HepG2 (cell line): ENCODE measurements around the gene NMT2. TPM values are rescaled to one million over a fixed set of nuclear protein-coding genes. Genes with fewer than 3 reads are reported as not detected.

Experiments used
- ASH2L ChIP-seq: fragments of 300-600, 200-600 bp; sonication (generic); IDR thresholded peaks from 2 replicates; pipeline ENCODE4 v1.7.0; 2017; ENCODE audit warnings: low read depth, mild to moderate bottlenecking, moderate library complexity, mixed read lengths, low read length; ENCODE audit not compliant: insufficient read length
- ATF7 ChIP-seq, 2 experiments: fragments of 450-650 bp in 1 of 2; sonication (generic) in 1 of 2; formaldehyde crosslinking in 1 of 2; IDR thresholded peaks; 2 replicates each; pipeline versions ENCODE4 v1.4.0 to v1.6.1; 2016 to 2020; ENCODE audit warnings: antibody characterized with exemption in 1 of 2, mild to moderate bottlenecking in 1 of 2, missing genetic modification reagents in 1 of 2
- HNRNPLL ChIP-seq: fragments of 200-400 bp; formaldehyde crosslinking; IDR thresholded peaks from 2 replicates; pipeline ENCODE4 v1.6.1; 2017; ENCODE audit warnings: mild to moderate bottlenecking, low read depth, low read length; ENCODE audit not compliant: poor library complexity, severe bottlenecking
- HOXA5 ChIP-seq: sonication (generic); formaldehyde crosslinking; IDR thresholded peaks from 2 replicates; pipeline ENCODE4 v1.4.0; 2020; ENCODE audit warnings: missing genetic modification reagents
- KLF9 ChIP-seq: IDR thresholded peaks from 2 replicates; pipeline ENCODE4 v1.6.1; 2016; ENCODE audit warnings: low read depth
- RNF219 ChIP-seq: sonication (generic); formaldehyde crosslinking; IDR thresholded peaks from 2 replicates; pipeline ENCODE4 v1.5.0; 2020; ENCODE audit warnings: mild to moderate bottlenecking, missing genetic modification reagents
- SAFB2 ChIP-seq: sonication (generic); formaldehyde crosslinking; IDR thresholded peaks from 2 replicates; pipeline ENCODE4 v1.5.1; 2020; ENCODE audit warnings: missing genetic modification reagents, low read depth, mild to moderate bottlenecking, borderline replicate concordance
- SNAPC4 ChIP-seq: sonication (generic); formaldehyde crosslinking; IDR thresholded peaks from 2 replicates; pipeline ENCODE4 v1.4.0; 2020; ENCODE audit warnings: mild to moderate bottlenecking, missing genetic modification reagents
- SPEN ChIP-seq: sonication (generic); formaldehyde crosslinking; IDR thresholded peaks from 2 replicates; pipeline ENCODE4 v1.5.1; 2020; ENCODE audit warnings: low read depth, mild to moderate bottlenecking, missing genetic modification reagents
- STAG1 ChIP-seq: sonication (generic); formaldehyde crosslinking; IDR thresholded peaks from 2 replicates; pipeline ENCODE4 v1.4.0; 2020; ENCODE audit warnings: missing genetic modification reagents
- THYN1 ChIP-seq: sonication (generic); formaldehyde crosslinking; IDR thresholded peaks from 2 replicates; pipeline ENCODE4 v1.8.1; 2023; ENCODE audit warnings: low read depth, mild to moderate bottlenecking, moderate library complexity, missing genetic modification reagents, borderline replicate concordance
- TP53 ChIP-seq: sonication (generic); formaldehyde crosslinking; conservative IDR thresholded peaks from 2 replicates; pipeline ENCODE4 v1.4.0; 2020; ENCODE audit warnings: missing genetic modification reagents
- U2AF1 ChIP-seq: fragments of 200-400 bp; formaldehyde crosslinking; optimal IDR thresholded peaks from 2 replicates; pipeline ENCODE3; 2017; ENCODE audit warnings: mild to moderate bottlenecking, low read depth, low read length
- ZFP36 ChIP-seq: fragments of 150-350 bp; IDR thresholded peaks from 2 replicates; pipeline ENCODE4 v1.6.1; 2018; ENCODE audit warnings: borderline replicate concordance, low read length, low read depth; ENCODE audit not compliant: partially characterized antibody
- ZNF251 ChIP-seq: sonication (generic); formaldehyde crosslinking; IDR thresholded peaks from 2 replicates; pipeline ENCODE4 v1.9.0; 2021; ENCODE audit warnings: mild to moderate bottlenecking, missing genetic modification reagents
- ZNF263 ChIP-seq: sonication (generic); formaldehyde crosslinking; IDR thresholded peaks from 2 replicates; pipeline ENCODE4 v1.4.0; 2020; ENCODE audit warnings: missing genetic modification reagents
- ZNF616 ChIP-seq: sonication (generic); formaldehyde crosslinking; IDR thresholded peaks from 2 replicates; pipeline ENCODE4 v1.5.0; 2020; ENCODE audit warnings: low read depth, mild to moderate bottlenecking, missing genetic modification reagents
- ZNF766 ChIP-seq: sonication (generic); formaldehyde crosslinking; IDR thresholded peaks from 2 replicates; pipeline ENCODE4 v1.5.0; 2020; ENCODE audit warnings: missing genetic modification reagents, borderline replicate concordance
- ZNF772 ChIP-seq: sonication (generic); formaldehyde crosslinking; IDR thresholded peaks from 2 replicates; pipeline ENCODE4 v1.5.0; 2020; ENCODE audit warnings: mild to moderate bottlenecking, missing genetic modification reagents
- ZNF773 ChIP-seq: sonication (generic); formaldehyde crosslinking; IDR thresholded peaks from 2 replicates; pipeline ENCODE4 v1.4.0; 2020; ENCODE audit warnings: missing genetic modification reagents, borderline replicate concordance
- ZNF790 ChIP-seq: sonication (generic); formaldehyde crosslinking; IDR thresholded peaks from 2 replicates; pipeline ENCODE4 v1.8.0; 2022; ENCODE audit warnings: missing genetic modification reagents, mild to moderate bottlenecking, borderline replicate concordance
- ZSCAN25 ChIP-seq: sonication (generic); formaldehyde crosslinking; IDR thresholded peaks from 2 replicates; pipeline ENCODE4 v1.8.0; 2022; ENCODE audit warnings: mild to moderate bottlenecking, missing genetic modification reagents
- polyA plus RNA-seq, 8 experiments: library from polyadenylated mRNA; depleted of rRNA in 3 of 8; stranded (reverse) in 7 of 8; unstranded in 1 of 8; fragments of >200 nt; fragmentation: Illumina TruSeq in 4 of 8; extraction: Trizol in 4 of 8; gene quantifications; 2 replicates each; pipeline versions ENCODE4 v1.2.1 to v1.2.3, GENCODE V29; 2011 to 2016; ENCODE audit warnings: low read depth in 4 of 8, missing spikeins in 1 of 8, mixed read lengths in 1 of 8; ENCODE audit not compliant: insufficient read depth in 1 of 8
- total RNA-seq, 5 experiments: library from RNA; depleted of rRNA; stranded (reverse); fragments of >200 nt; fragmentation: Illumina TruSeq; extraction: Trizol; gene quantifications; 2 replicates each; pipeline ENCODE4 v1.2.3, GENCODE V29; 2016; ENCODE audit warnings: low read depth in 1 of 5

Gene NMT2
- total and polyA plus RNA-seq, 2 of the 13 experiments (the other 11 are each of a cell fraction or from before 2014, with no cell fraction given): 10.1 to 23.8 TPM

- no peak for TF ChIP-seq SNAPC4 (CRISPR knock-in tag)
- TF ChIP-seq ZNF616 (CRISPR knock-in tag): peak; percentile 32; the same call in 1 of the 2 replicates
- TF ChIP-seq ZNF263: 0 out of 2 replicates have a peak, but pooled peaks have one; percentile 46
- peak; percentile 93 for TF ChIP-seq ASH2L
- no peak for TF ChIP-seq ATF7 (IDR thresholded peaks at IDR 0.05)
- TF ChIP-seq ATF7 (CRISPR knock-in tag; IDR thresholded peaks at IDR 0.05): peak; percentile 76
- peak; percentile 53; the same call in 1 of the 2 replicates for TF ChIP-seq ZSCAN25
- TF ChIP-seq ZNF251 (CRISPR knock-in tag): no peak
- TF ChIP-seq RNF219 (CRISPR knock-in tag): no peak
- 0 out of 2 replicates have a peak, but pooled peaks have one; percentile 80 for TF ChIP-seq ZNF790
- TF ChIP-seq THYN1 (CRISPR knock-in tag): peak; percentile 79; the same call in 1 of the 2 replicates
- 0 out of 2 replicates have a peak, but pooled peaks have one; percentile 11 for TF ChIP-seq STAG1 (CRISPR knock-in tag)
- TF ChIP-seq U2AF1: no peak
- TF ChIP-seq KLF9: no peak; the same call in 1 of the 2 replicates
- peak; percentile 84 for TF ChIP-seq HOXA5 (CRISPR knock-in tag)
- peak; percentile 77 for TF ChIP-seq HNRNPLL
- TF ChIP-seq ZNF773 (CRISPR knock-in tag): peak; percentile 57; the same call in 1 of the 2 replicates
- peak; percentile 75 for TF ChIP-seq SAFB2 (CRISPR knock-in tag)
- TF ChIP-seq ZFP36: no peak
- TF ChIP-seq ZNF766 (CRISPR knock-in tag): peak; percentile 50; the same call in 1 of the 2 replicates
- TF ChIP-seq SPEN (CRISPR knock-in tag): peak; percentile 93
- 0 out of 2 replicates have a peak, but pooled peaks have one; percentile 16 for TF ChIP-seq TP53 (CRISPR knock-in tag)
- peak; percentile 93 for TF ChIP-seq ZNF772 (CRISPR knock-in tag)
These were observed 71.3 kb downstream of the NMT2 start, which contains the start of gene RPP38 (continued) for GRCh38 chr10:15097011-15097812.
